K562 (cell line): ENCODE results near the gene GUCY2D. TPM values are rescaled to one million over a fixed set of nuclear protein-coding genes. Genes with fewer than 3 reads are reported as not detected.

Experiments used
- ATAC-seq: fragments of 200-7000 bp; cut with Tn5 transposase; 3 replicates; pipeline ENCODE4 v1.9.1; 2020; ENCODE audit warnings: moderate library complexity
- BruUV-seq: library from RNA; stranded (reverse); fragments of 400-500 nt; replicated peaks from 2 replicates; lab custom pipeline; 2021; lab: Mats Ljungman, UMichigan
- CTCF ChIA-PET: fragments of 300-600 bp; formaldehyde crosslinking; extraction: SDS; loops from one replicate; lab custom pipeline; 2021; ENCODE audit warnings: low intra/inter-chr PET ratio; lab: Yijun Ruan, JAX
- POLR2A ChIA-PET: fragments of 300-600, 350-650 bp; sonication (Branson Sonifier 250); formaldehyde crosslinking; extraction: SDS; loops from one replicate; lab custom pipeline; 2021; ENCODE audit warnings: antibody characterized with exemption, inconsistent platforms; lab: Yijun Ruan, JAX
- DNase-seq, 4 experiments: peaks; one replicate each; pipeline versions ENCODE4 v3.0.0 to v3.0.0-alpha.2; 2011 to 2018; ENCODE audit warnings: low spot score in 3 of 4, mixed read lengths in 3 of 4; ENCODE audit errors: extremely low read depth in 1 of 4
- FAIRE-seq: peaks from 2 replicates; lab custom pipeline; 2011; peaks lifted over from hg19 to GRCh38; lab: Jason Lieb, UNC
- H2AFZ ChIP-seq: 2 replicates; pipeline ENCODE4 v1.6.0; 2011; ENCODE audit warnings: low read depth, low read length, control low read depth, inconsistent platforms
- H3K27ac ChIP-seq: fragments of 200-600 bp; 3 replicates; pipeline ENCODE4 v1.8.0; 2011; ENCODE audit warnings: low read depth, mild to moderate bottlenecking, control low read depth, inconsistent platforms, low read length, moderate library complexity, mixed read lengths; ENCODE audit errors: extremely low read depth
- H3K27me3 ChIP-seq, 2 experiments: fragments of 300-600 bp in 1 of 2; 2 replicates in 1 of 2; 3 replicates in 1 of 2; pipeline versions ENCODE4 v1.6.0 to v1.8.0; 2011; ENCODE audit warnings: inconsistent platforms in 2 of 2, low read length in 2 of 2, mild to moderate bottlenecking in 1 of 2, mixed read lengths in 1 of 2, moderate library complexity in 1 of 2; ENCODE audit not compliant: control insufficient read depth in 2 of 2, insufficient read depth in 2 of 2
- H3K36me3 ChIP-seq: fragments of 300-600 bp; 3 replicates; pipeline ENCODE4 v1.8.0; 2011; ENCODE audit warnings: mild to moderate bottlenecking, low read length, inconsistent platforms; ENCODE audit not compliant: control insufficient read depth, insufficient read depth
- H3K4me1 ChIP-seq, 2 experiments: fragments of 200-600 bp in 1 of 2; replicated peaks in 1 of 2; 2 replicates in 1 of 2; 3 replicates in 1 of 2; pipeline versions ENCODE4 v1.5.1 to v1.8.0; 2011; ENCODE audit warnings: inconsistent platforms in 2 of 2, low read length in 2 of 2, mild to moderate bottlenecking in 1 of 2, mixed read lengths in 1 of 2, moderate library complexity in 1 of 2; ENCODE audit not compliant: control insufficient read depth in 2 of 2, insufficient read depth in 2 of 2
- H3K4me2 ChIP-seq: 2 replicates; pipeline ENCODE4 v1.6.1; 2011; ENCODE audit warnings: low read length, control low read depth, inconsistent platforms, mixed read lengths; ENCODE audit not compliant: insufficient read depth
- H3K4me3 ChIP-seq: fragments of 200-600 bp; sonication (generic), shearing (Covaris generic); 2 replicates; pipeline ENCODE4 v1.5.1; 2016; ENCODE audit warnings: control low read depth, inconsistent platforms
- H3K79me2 ChIP-seq: fragments of 200-600 bp; 3 replicates; pipeline ENCODE4 v1.8.0; 2011; ENCODE audit warnings: low read length, inconsistent platforms; ENCODE audit not compliant: control insufficient read depth, insufficient read depth
- H3K9ac ChIP-seq, 2 experiments: 2 replicates each; pipeline versions ENCODE4 v1.6.0 to v1.6.1; 2011; ENCODE audit warnings: low read depth in 2 of 2, low read length in 2 of 2, control low read depth in 1 of 2, inconsistent platforms in 1 of 2, mild to moderate bottlenecking in 1 of 2, mixed read lengths in 1 of 2; ENCODE audit not compliant: insufficient read depth in 1 of 2
- H3K9me1 ChIP-seq: one replicate; pipeline ENCODE4 v1.6.0; 2011; ENCODE audit warnings: inconsistent platforms, mild to moderate bottlenecking, low read length, moderate library complexity; ENCODE audit not compliant: control insufficient read depth, insufficient read depth
- H3K9me3 ChIP-seq: replicated peaks from 2 replicates; pipeline ENCODE4 v1.5.1; 2011; ENCODE audit warnings: low read depth, low read length, inconsistent platforms; ENCODE audit not compliant: control insufficient read depth, insufficient read depth
- H4K20me1 ChIP-seq: replicated peaks from 2 replicates; pipeline ENCODE4 v1.6.1; 2011; ENCODE audit warnings: low read length, inconsistent platforms, mixed read lengths; ENCODE audit not compliant: control insufficient read depth, insufficient read depth
- MTA3 ChIP-seq: fragments of 450-650 bp; formaldehyde crosslinking; IDR thresholded peaks from 2 replicates; pipeline ENCODE4 v1.6.1; 2017; ENCODE audit warnings: mild to moderate bottlenecking, borderline replicate concordance
- NEUROD1 ChIP-seq: fragments of 150-350 bp; IDR thresholded peaks from 2 replicates; pipeline ENCODE4 v1.6.1; 2014; ENCODE audit warnings: borderline replicate concordance, low read length, low read depth; ENCODE audit not compliant: partially characterized antibody
- WGBS: fragments of 100-300 bp; shearing (Covaris generic); methylation state at CpG from one replicate; pipeline ENCODE4 v1.1.6; 2016; ENCODE audit warnings: low coverage, mixed read lengths; ENCODE audit not compliant: insufficient coverage; ENCODE audit errors: missing lambda C conversion rate; 5-methylcytosine and 5-hydroxymethylcytosine counted together
- in situ Hi-C: fragments of 300-500 bp; cut with MboI; formaldehyde crosslinking; loops from 4 replicates; pipeline ENCODE4 v1.15.0; 2018; ENCODE audit warnings: inconsistent platforms, mixed read lengths
- intact Hi-C: fragments of 100-400 bp; cut with micrococcal nuclease; formaldehyde crosslinking; loops from 2 replicates; pipeline ENCODE4 v1.14.2; 2022
- polyA plus RNA-seq, 8 experiments: library from polyadenylated mRNA; depleted of rRNA in 4 of 8; stranded (reverse) in 5 of 8; unstranded in 3 of 8; fragments of >200 nt; fragmentation: Nextera tagmentation in 2 of 8; fragmentation: Illumina TruSeq in 1 of 8; extraction: Ambion mirVana in 2 of 8; extraction: Trizol in 1 of 8; gene quantifications; 2 replicates each; pipeline versions ENCODE4 v1.2.1 to v1.2.3, GENCODE V29; 2011 to 2014; ENCODE audit warnings: inconsistent platforms in 1 of 8, missing spikeins in 1 of 8
- total RNA-seq, 7 experiments: library from RNA; depleted of rRNA in 6 of 7; stranded (reverse); fragments of >200 nt in 6 of 7; fragmentation: Illumina TruSeq in 2 of 7; extraction: Trizol in 2 of 7; gene quantifications; 2 replicates each; pipeline versions ENCODE4 v1.2.1 to v1.2.3, GENCODE V29; 2011 to 2021; ENCODE audit warnings: low replicate concordance in 1 of 7
- TF ChIP-seq, protein P1 (sequence below): fragments of 250-450 bp; sonication (Bioruptor Pico); IDR thresholded peaks from 2 replicates; pipeline ENCODE4 v1.4.0; 2020; ENCODE audit warnings: mild to moderate bottlenecking, moderate library complexity, borderline replicate concordance

Gene GUCY2D
- total and polyA plus RNA-seq, 9 of the 15 experiments (the other 6 are each of a cell fraction or from before 2014, with no cell fraction given) = 0.05 TPM; not detected in 8

GRCh38 chr17:8020776-8021564, 18.6 kb downstream of the GUCY2D start (continued):
- TF ChIP-seq, protein P1, sequence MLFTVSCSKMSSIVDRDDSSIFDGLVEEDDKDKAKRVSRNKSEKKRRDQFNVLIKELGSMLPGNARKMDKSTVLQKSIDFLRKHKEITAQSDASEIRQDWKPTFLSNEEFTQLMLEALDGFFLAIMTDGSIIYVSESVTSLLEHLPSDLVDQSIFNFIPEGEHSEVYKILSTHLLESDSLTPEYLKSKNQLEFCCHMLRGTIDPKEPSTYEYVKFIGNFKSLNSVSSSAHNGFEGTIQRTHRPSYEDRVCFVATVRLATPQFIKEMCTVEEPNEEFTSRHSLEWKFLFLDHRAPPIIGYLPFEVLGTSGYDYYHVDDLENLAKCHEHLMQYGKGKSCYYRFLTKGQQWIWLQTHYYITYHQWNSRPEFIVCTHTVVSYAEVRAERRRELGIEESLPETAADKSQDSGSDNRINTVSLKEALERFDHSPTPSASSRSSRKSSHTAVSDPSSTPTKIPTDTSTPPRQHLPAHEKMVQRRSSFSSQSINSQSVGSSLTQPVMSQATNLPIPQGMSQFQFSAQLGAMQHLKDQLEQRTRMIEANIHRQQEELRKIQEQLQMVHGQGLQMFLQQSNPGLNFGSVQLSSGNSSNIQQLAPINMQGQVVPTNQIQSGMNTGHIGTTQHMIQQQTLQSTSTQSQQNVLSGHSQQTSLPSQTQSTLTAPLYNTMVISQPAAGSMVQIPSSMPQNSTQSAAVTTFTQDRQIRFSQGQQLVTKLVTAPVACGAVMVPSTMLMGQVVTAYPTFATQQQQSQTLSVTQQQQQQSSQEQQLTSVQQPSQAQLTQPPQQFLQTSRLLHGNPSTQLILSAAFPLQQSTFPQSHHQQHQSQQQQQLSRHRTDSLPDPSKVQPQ (CRISPR knock-in tag) = no peak
- TF ChIP-seq, all 486 proteins: peak for 0

GRCh38 chr17:8021565-8022359, 19.3 kb downstream of the GUCY2D start:
- TF ChIP-seq MTA3 = no peak
- TF ChIP-seq NEUROD1 = no peak
- TF ChIP-seq, all 486 proteins: peak for 0
- Histone ChIP-seq H3K27me3 (peaks cover 6 to 42% of the 10 kb centered on the region in 2 experiments; a peak in 4 of 5 replicates), H3K9me3 (no peaks in the 10 kb centered on the region), H3K79me2 (no peaks in the 10 kb centered on the region), H3K27ac (no peak overlapping the region), H3K4me2 (no peak overlapping the region), H3K36me3 (no peaks in the 10 kb centered on the region), H4K20me1 (no peaks in the 10 kb centered on the region), H2AFZ (no peak overlapping the region), H3K9me1 (no peaks in the 10 kb centered on the region), H3K4me1 (no peaks in the 10 kb centered on the region), H3K4me3 (no peak overlapping the region), H3K9ac (no peak overlapping the region)
- BruUV-seq = no TSS peak
- intact Hi-C loops = no loop called here
- in situ Hi-C loops = no loop called here
- no peak for FAIRE-seq
- DNase-seq = no peak
- WGBS = 4% methylated on average over 13 of the region's 13 CpGs
- CTCF ChIA-PET = no interaction called here
- no peak for ATAC-seq
- POLR2A ChIA-PET = interaction anchor here (0.9 kb wide), 1 partner anchor 83 kb away, joined by 3 read pairs; no protein-coding TSS in a partner anchor
